Measurements from ENCODE around the gene PIANP. TPM values are rescaled to one million over a fixed set of nuclear protein-coding genes. Genes with fewer than 3 reads are reported as not detected.

Gene PIANP
- total RNA-seq, 2 donors from 2014 or later: 2.6 to 7.1 TPM

DNA sequence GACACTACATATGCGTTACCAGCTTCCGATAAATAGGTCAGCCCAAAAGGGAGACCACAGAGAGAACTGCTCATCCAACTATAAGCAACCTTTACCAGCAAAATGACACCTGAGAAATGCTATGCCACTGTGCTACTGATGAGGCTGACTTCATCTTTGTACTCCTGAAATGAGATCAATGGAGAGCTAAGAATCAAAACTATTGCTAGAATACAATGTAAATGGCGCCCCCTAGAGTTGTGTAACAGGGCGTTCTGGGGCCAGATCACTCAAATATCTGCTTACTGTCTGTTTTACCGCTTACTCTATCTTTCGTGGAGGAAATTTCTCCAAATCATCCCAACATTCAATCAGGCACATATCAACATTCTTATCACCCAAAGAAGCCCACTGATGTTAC, 16.0 kb downstream of the PIANP start:
- Mint-ChIP-seq H3K27me3 (ENCODE audit: insufficient read depth) (no peaks in the 10 kb centered on the region), H3K27ac (no peak overlapping the region), H3K36me3 (ENCODE audit: low read depth) (peaks cover 57% of the 10 kb centered on the region), H3K9me3 (no peaks in the 10 kb centered on the region), H3K4me3 (no peak overlapping the region), H3K4me1 (peaks cover 20% of the 10 kb centered on the region)
- Histone ChIP-seq H3K27me3 (ENCODE audit: control insufficient read depth, insufficient read depth, low read length, poor library complexity, severe bottlenecking) (no peaks in the 10 kb centered on the region), H3K9ac (ENCODE audit: extremely low read depth, low read length, poor library complexity, severe bottlenecking) (no peak overlapping the region), H3K36me3 (ENCODE audit: control insufficient read depth, insufficient read depth, low read length) (peaks cover 66% of the 10 kb centered on the region), H3K9me3 (ENCODE audit: control insufficient read depth, low read length) (no peaks in the 10 kb centered on the region), H3K4me1 (ENCODE audit: control insufficient read depth, insufficient read depth, low read length) (no peaks in the 10 kb centered on the region), H3K27ac (ENCODE audit: low read depth, low read length) (no peak overlapping the region), H3K4me3 (ENCODE audit: low read length) (no peak overlapping the region)
- 77 to 78% methylated on average over 6 of the region's 6 CpGs for WGBS, 2 experiments (ENCODE audit: insufficient coverage in 1 of 2, insufficient read length in 1 of 2)
- TF ChIP-seq, protein P1, sequence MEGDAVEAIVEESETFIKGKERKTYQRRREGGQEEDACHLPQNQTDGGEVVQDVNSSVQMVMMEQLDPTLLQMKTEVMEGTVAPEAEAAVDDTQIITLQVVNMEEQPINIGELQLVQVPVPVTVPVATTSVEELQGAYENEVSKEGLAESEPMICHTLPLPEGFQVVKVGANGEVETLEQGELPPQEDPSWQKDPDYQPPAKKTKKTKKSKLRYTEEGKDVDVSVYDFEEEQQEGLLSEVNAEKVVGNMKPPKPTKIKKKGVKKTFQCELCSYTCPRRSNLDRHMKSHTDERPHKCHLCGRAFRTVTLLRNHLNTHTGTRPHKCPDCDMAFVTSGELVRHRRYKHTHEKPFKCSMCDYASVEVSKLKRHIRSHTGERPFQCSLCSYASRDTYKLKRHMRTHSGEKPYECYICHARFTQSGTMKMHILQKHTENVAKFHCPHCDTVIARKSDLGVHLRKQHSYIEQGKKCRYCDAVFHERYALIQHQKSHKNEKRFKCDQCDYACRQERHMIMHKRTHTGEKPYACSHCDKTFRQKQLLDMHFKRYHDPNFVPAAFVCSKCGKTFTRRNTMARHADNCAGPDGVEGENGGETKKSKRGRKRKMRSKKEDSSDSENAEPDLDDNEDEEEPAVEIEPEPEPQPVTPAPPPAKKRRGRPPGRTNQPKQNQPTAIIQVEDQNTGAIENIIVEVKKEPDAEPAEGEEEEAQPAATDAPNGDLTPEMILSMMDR (conservative IDR thresholded peaks at IDR 0.05): peak; percentile 98
- DNase-seq: peak; percentile 74

DNA sequence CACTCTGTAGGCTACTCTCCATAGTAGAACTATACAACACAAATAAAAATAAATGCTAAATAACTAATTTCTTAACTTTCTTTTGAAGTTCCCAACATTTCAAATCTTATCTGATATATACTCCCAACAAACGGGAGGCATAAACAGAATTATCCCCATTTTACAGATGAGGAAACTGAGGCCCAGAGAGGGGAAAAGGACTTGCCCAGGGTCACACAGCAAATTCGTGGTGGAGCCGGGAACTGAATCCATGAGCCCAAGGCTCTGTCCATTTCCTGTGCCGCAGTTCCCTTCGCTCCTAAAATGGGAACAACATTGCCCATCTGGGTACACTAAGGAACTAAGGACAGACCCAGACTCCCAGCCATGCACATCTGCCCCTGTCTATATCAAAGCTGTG, 23.7 kb downstream of the PIANP start:
- no peaks in the 10 kb centered on the region for H3K27me3 ChIP-seq (ENCODE audit: control insufficient read depth, insufficient read depth, low read length, poor library complexity, severe bottlenecking)
- H3K4me3 ChIP-seq (ENCODE audit: low read length): no peak overlapping the region
- Mint-ChIP-seq H3K27me3 (ENCODE audit: insufficient read depth) (no peaks in the 10 kb centered on the region), H3K4me1 (no peaks in the 10 kb centered on the region), H3K9me3 (no peaks in the 10 kb centered on the region), H3K4me3 (no peak overlapping the region), H3K36me3 (ENCODE audit: low read depth) (peaks cover 90% of the 10 kb centered on the region), H3K27ac (no peak overlapping the region)
- TF ChIP-seq, protein P1 (conservative IDR thresholded peaks at IDR 0.05): no peak
- no peaks in the 10 kb centered on the region for H3K9me3 ChIP-seq (ENCODE audit: control insufficient read depth, low read length)
- H3K9ac ChIP-seq (ENCODE audit: extremely low read depth, low read length, poor library complexity, severe bottlenecking): no peak overlapping the region
- H3K36me3 ChIP-seq (ENCODE audit: control insufficient read depth, insufficient read depth, low read length): peaks cover 99% of the 10 kb centered on the region
- 86 to 96% methylated on average over 5 of the region's 5 CpGs for WGBS, 2 experiments (ENCODE audit: insufficient coverage in 1 of 2, insufficient read length in 1 of 2)
- H3K27ac ChIP-seq (ENCODE audit: low read depth, low read length): no peak overlapping the region
- DNase-seq: no peak
- no peaks in the 10 kb centered on the region for H3K4me1 ChIP-seq (ENCODE audit: control insufficient read depth, insufficient read depth, low read length)

DNA sequence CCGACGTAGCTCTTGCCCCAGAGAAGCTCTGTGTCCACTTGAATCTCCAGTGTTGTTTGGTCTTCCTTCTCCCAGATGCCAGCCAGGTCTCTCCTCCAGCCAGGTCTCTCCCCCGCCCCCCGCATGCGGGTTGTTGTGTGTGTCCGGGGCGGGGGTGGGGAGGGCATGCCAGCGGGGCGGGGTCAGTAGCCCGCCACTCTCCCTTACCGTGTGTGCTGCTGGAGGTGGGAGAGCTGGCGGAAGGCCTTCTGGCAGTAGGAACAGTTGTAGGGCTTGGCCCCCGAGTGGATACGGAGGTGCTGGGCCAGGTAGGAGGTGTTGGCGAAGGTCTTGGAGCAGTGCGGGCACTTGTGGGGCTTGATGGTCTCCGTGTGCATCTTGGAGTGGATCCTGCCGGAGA, 28.5 kb downstream of the PIANP start:
- DNase-seq: no peak
- no peaks in the 10 kb centered on the region for H3K27me3 ChIP-seq (ENCODE audit: control insufficient read depth, insufficient read depth, low read length, poor library complexity, severe bottlenecking)
- no peaks in the 10 kb centered on the region for H3K4me1 ChIP-seq (ENCODE audit: control insufficient read depth, insufficient read depth, low read length)
- TF ChIP-seq, protein P1 (conservative IDR thresholded peaks at IDR 0.05): no peak
- Mint-ChIP-seq H3K9me3 (no peaks in the 10 kb centered on the region), H3K4me1 (no peaks in the 10 kb centered on the region), H3K4me3 (no peak overlapping the region), H3K27ac (no peak overlapping the region), H3K36me3 (ENCODE audit: low read depth) (peaks cover 93% of the 10 kb centered on the region), H3K27me3 (ENCODE audit: insufficient read depth) (no peaks in the 10 kb centered on the region)
- H3K4me3 ChIP-seq (ENCODE audit: low read length): no peak overlapping the region
- H3K9me3 ChIP-seq (ENCODE audit: control insufficient read depth, low read length): no peaks in the 10 kb centered on the region
- 91 to 96% methylated on average over 8 to 18 of the region's 18 CpGs for WGBS, 2 experiments (ENCODE audit: insufficient coverage in 1 of 2, insufficient read length in 1 of 2)
- peaks cover 98% of the 10 kb centered on the region for H3K36me3 ChIP-seq (ENCODE audit: control insufficient read depth, insufficient read depth, low read length)
- H3K27ac ChIP-seq (ENCODE audit: low read depth, low read length): no peak overlapping the region
- no peak overlapping the region for H3K9ac ChIP-seq (ENCODE audit: extremely low read depth, low read length, poor library complexity, severe bottlenecking)
